Inflammatory macrophage treated with lipopolysaccharide for 4 hours (primary cell): Measurements from ENCODE around the gene CMTM8.

Experiments
- DNase-seq: peaks from one replicate; pipeline ENCODE4 v3.0.0-alpha.2; 2020

The CMTM8 gene

DNA sequence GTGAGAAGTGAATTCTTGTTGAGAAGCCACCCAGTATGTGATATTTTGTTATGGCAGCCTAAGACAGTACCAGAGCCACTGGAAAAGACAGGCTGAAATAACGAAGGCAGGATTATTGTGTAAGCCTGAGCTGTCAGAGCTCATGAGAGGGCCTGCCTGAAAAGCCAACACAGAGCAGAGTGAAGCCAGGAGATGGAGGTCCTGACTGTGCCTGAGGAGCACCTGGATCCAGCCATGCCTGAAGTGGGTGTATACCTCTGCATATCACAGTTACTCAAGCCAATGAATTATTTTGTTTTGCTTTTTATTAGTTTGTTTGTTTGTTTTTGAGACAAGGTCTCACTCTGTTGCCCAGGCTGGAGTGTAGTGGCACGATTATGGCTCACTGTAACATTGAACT lies 149.0 kb downstream of the CMTM8 start:
- no peak for DNase-seq

GRCh38 chr3:32389577-32389976 lies 151.1 kb downstream of the CMTM8 start:
- peak; percentile 64 for DNase-seq

GRCh38 chr3:32391643-32392535 lies 153.4 kb downstream of the CMTM8 start, which contains the start of gene CMTM7:
CMTM7 (plus strand) TSS chr3:32391853; CDS start chr3:32391907, 54 bp downstream.
- DNase-seq, result peak; percentile 77

DNA sequence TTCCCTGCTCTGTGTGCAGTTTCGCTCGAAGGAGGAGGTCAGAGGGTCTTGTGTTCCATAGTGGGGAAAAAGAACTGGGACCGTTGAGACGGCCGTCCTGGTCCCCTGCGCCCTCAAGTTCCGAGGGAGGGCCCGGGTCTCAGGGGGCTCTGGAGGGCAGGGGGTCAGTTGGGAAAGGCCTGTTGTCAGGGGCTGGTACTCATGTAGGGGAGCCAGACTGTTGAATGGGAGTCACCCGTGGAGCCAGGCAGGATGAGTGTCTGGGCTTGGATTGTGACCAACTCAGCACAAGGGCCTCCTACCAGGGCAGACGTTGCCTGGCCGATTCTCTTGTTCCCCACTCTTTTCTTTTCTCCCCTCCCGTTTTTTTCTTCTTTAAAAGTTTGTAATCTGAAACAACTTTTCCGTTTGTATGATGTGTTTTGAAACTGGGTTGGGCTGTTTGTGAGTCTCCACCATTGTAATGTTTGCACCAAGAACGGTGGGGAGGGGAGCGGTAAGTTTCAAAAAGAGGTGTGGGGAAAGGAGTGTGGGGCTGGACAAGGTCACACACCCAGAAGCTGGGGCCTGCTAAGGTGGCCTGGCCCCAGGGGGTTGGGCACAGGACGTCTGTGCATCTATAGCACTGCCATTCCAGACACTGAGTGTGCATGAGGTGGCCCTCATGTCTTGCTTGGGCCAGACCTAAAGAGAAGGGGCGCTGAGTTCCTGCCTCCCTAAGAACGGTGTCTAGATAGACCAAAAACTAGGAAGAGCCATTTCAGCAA lies 154.2 kb downstream of the CMTM8 start:
- DNase-seq, result no peak

- peak; percentile 80 for DNase-seq
These were observed 157.0 kb downstream of the CMTM8 start for GRCh38 chr3:32395496-32395895.

- DNase-seq, result no peak
These were observed 159.5 kb downstream of the CMTM8 start for GRCh38 chr3:32397941-32398340.

DNA sequence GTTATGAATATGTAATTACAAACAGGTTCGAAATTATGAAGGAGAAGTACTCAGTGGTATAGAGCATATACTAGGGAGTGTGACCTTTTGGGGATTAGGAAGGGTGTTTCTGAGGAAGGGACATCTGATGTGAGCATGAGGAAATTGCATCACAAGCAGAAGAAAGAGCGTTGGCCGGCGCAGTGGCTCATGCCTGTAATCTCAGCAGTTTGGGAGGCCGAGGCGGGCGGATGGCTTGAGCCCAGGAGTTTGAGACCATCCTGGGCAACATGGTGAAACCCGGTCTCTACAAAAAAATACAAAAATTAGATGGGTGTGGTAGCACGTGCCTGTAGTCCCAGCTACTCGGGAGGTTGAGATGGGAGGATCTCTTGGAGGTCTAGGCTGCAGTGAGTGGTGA lies 160.1 kb downstream of the CMTM8 start:
- DNase-seq, result peak; percentile 87

GRCh38 chr3:32399030-32399620 lies 160.6 kb downstream of the CMTM8 start:
- peak; percentile 73 for DNase-seq

- no peak for DNase-seq
These were observed 162.6 kb downstream of the CMTM8 start for GRCh38 chr3:32401126-32401525.

- DNase-seq, result peak; percentile 52
These were observed 163.1 kb downstream of the CMTM8 start for GRCh38 chr3:32401556-32402081.

- DNase-seq, result no peak
These were observed 165.2 kb downstream of the CMTM8 start for GRCh38 chr3:32403663-32404062.

DNA sequence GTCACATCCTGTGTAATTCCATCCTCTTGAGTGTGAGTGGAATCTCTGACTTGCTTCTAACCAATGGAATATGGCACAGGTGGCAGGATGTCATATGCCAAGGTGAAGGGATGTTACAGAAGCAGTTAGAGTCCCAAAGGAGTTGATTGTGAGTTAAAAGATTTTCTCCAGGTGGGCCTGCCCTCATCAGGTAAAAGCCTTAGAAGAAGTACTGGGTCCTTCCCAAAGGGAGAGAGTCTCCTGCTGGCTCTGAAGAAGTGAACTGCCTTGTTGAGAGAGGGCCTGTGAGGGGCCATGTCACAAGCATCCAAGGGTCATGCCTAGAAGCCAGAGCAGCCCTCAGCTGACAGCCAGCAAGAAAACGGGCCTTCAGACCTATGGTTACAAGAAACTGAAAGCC lies 166.2 kb downstream of the CMTM8 start:
- no peak for DNase-seq

DNA sequence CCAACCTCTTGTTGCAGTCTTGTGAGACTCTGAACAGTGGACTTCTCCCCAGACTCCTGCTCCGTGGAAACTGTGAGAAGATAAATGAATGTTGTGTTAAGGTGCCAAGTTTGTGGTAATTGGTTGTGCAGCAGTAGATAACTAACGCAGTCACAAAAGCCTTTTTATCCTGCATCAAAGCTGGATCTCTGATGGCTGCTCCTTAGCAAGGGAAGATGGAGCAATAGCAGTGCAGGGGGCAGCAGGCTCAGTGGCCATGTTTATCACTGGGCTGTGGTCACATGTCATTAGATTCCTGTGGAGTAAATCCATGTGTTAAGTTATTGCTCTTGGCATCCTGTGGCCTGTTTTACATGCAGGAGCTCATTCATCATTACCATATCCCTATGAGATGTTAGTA lies 166.7 kb downstream of the CMTM8 start:
- no peak for DNase-seq

DNA sequence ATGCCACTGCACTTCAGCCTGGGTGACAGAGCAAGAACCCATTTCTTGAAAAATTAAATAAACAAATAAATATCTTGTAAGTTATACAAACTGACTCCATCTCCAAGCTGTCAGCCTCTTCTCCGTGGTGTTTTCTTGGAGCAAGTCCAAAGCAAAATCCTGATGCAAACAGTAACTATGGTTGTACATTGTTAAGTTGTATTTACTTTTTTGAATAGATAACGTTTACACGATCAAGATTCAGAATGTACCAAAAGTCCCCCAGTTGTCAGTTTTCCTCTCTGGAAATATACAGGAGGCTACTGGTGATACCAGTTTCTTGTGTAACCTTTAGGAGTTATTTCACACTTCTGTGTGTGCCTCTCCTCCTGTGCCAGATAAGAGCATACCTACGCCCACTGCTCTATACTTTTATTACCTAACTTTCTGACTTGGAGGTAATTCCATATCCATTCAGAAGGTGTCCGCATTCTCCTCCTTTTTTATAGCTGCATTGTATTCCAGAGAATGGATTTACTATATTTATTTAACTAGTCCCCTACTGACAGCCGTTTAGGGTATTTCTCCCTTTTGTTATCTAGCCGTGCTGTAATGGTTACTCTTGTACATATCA lies 167.3 kb downstream of the CMTM8 start:
- no peak for DNase-seq

- DNase-seq, result peak; percentile 91
These were observed 168.3 kb downstream of the CMTM8 start for GRCh38 chr3:32406486-32407408.

DNA sequence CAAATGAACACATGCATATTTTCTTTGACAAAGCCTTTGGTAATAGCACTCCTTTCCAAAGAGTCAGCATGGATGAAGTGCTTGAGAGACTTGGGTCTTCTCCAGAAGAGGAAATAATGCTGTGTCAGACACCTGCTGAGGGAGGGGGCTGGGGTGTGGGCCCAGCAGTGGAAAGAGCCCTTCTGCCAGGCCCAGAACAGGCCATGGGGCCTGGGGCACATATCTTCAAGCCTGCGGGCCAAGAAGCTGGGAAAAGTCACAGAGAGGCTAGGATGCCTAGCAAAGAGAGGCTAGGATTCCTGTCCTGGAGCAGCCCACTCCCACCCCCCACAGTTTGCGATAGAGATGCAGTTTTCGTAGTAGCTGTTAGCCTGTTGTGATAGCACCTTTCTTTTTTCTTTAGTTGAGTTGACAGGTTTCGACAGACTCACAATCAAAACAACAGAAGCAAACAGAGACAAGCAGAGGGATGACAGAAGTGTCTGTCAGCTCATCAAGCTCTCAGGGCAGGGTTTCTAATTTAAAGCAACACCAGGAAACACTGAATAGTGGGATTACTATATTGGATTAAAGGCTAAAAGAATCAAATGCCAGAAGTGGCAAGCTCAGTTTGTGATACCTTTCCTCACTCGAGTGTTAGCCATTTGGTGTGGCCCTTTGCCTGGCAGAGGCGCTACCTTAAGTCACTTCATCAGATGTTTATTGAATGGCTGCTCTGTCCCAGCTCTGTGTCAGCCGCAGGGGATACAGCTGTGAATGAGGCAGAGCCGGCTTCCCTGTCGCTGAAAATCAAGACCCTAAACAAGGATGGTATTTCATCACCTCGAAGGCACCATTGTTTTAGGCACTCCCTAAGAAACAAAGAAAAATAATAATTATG lies 172.1 kb downstream of the CMTM8 start:
- no peak for DNase-seq

GRCh38 chr3:32411442-32411841 lies 173.0 kb downstream of the CMTM8 start:
- no peak for DNase-seq

- DNase-seq, result no peak
These were observed 174.4 kb downstream of the CMTM8 start for GRCh38 chr3:32412887-32413286.

GRCh38 chr3:32413845-32414521 lies 175.5 kb downstream of the CMTM8 start:
- DNase-seq, result no peak
